Caco-2 (cell line): Measurements from ENCODE around the gene LMO1. TPM values are rescaled to one million over a fixed set of nuclear protein-coding genes. Genes with fewer than 3 reads are reported as not detected.

Experiments
- BruUV-seq: library from RNA; stranded (reverse); fragments of 400-500 nt; replicated peaks from 2 replicates; lab custom pipeline; 2021; lab: Mats Ljungman, UMichigan
- CTCF ChIA-PET: fragments of 300-600 bp; sonication (Branson Sonifier 250); formaldehyde crosslinking; loops from one replicate; lab custom pipeline; 2022; ENCODE audit warnings: antibody characterized with exemption; lab: Charles Lee
- POLR2A ChIA-PET: fragments of 300-600 bp; sonication (Branson Sonifier 250); formaldehyde crosslinking; loops from one replicate; lab custom pipeline; 2022; ENCODE audit warnings: antibody characterized with exemption; lab: Charles Lee
- DNase-seq, 2 experiments: peaks; one replicate each; pipeline versions ENCODE4 v3.0.0 to v3.0.0-alpha.2; 2020 to 2022
- H3K27me3 ChIP-seq: replicated peaks from 2 replicates; pipeline ENCODE4 v1.6.0; 2011; ENCODE audit warnings: low read length; ENCODE audit not compliant: control insufficient read depth, insufficient read depth
- H3K36me3 ChIP-seq: 2 replicates; pipeline ENCODE4 v1.5.1; 2011; ENCODE audit warnings: low read length; ENCODE audit not compliant: control insufficient read depth, insufficient read depth
- H3K4me1 ChIP-seq: fragments of 250-450 bp; sonication (Bioruptor Pico); 2 replicates; pipeline ENCODE4 v1.5.1; 2020; ENCODE audit warnings: mild to moderate bottlenecking
- H3K4me3 ChIP-seq: 2 replicates; pipeline ENCODE4 v1.5.1; 2011; ENCODE audit warnings: low read depth, mild to moderate bottlenecking, control low read depth, low read length
- H3K9me3 ChIP-seq: fragments of 250-450 bp; sonication (Bioruptor Pico); 2 replicates; pipeline ENCODE4 v1.5.1; 2020; ENCODE audit warnings: mild to moderate bottlenecking, moderate library complexity
- H3K27ac Mint-ChIP-seq: one replicate; pipeline ENCODE4 v1.8.0; 2022; ENCODE audit warnings: mixed read lengths; ENCODE audit not compliant: unreplicated experiment
- H3K27me3 Mint-ChIP-seq: one replicate; pipeline ENCODE4 v1.8.0; 2022; ENCODE audit warnings: mixed read lengths; ENCODE audit not compliant: insufficient read depth, unreplicated experiment
- H3K36me3 Mint-ChIP-seq: one replicate; pipeline ENCODE4 v1.8.0; 2022; ENCODE audit warnings: mild to moderate bottlenecking, mixed read lengths; ENCODE audit not compliant: insufficient read depth, unreplicated experiment
- H3K4me1 Mint-ChIP-seq: one replicate; pipeline ENCODE4 v1.8.0; 2022; ENCODE audit warnings: low read depth, mixed read lengths; ENCODE audit not compliant: unreplicated experiment
- H3K4me3 Mint-ChIP-seq: one replicate; pipeline ENCODE4 v1.8.0; 2022; ENCODE audit warnings: mild to moderate bottlenecking, moderate library complexity, mixed read lengths; ENCODE audit not compliant: unreplicated experiment
- H3K9me3 Mint-ChIP-seq: one replicate; pipeline ENCODE4 v1.8.0; 2022; ENCODE audit warnings: mixed read lengths; ENCODE audit not compliant: unreplicated experiment
- intact Hi-C: fragments of 100-400 bp; cut with micrococcal nuclease; formaldehyde crosslinking; loops from one replicate; pipeline ENCODE4 v1.10.0; 2022; ENCODE audit not compliant: unreplicated experiment
- total RNA-seq: library from RNA; stranded (reverse); gene quantifications from 2 replicates; pipeline ENCODE4 v1.2.3, GENCODE V29; 2022
- TF ChIP-seq, protein P1 (sequence below), 2 experiments: fragments of 200-600 bp in 1 of 2; IDR thresholded peaks; 1 replicate in 1 of 2; 2 replicates in 1 of 2; pipeline versions ENCODE4 v1.5.1 to v1.8.0; 2011 to 2022; ENCODE audit warnings: antibody characterized with exemption in 1 of 2, control low read depth in 1 of 2, inconsistent platforms in 1 of 2, low read depth in 1 of 2, low read length in 1 of 2, mild to moderate bottlenecking in 1 of 2, moderate library complexity in 1 of 2; ENCODE audit not compliant: insufficient read depth in 1 of 2, severe bottlenecking in 1 of 2, unreplicated experiment in 1 of 2

The LMO1 gene
- total RNA-seq, 1 experiment from 2014 or later, result not detected

GRCh38 chr11:8230921-8231847 is 32.5 kb downstream of the LMO1 start:
- Mint-ChIP-seq H3K36me3 (no peaks in the 10 kb centered on the region), H3K4me3 (no peak overlapping the region), H3K9me3 (no peaks in the 10 kb centered on the region), H3K27ac (no peak overlapping the region), H3K4me1 (no peaks in the 10 kb centered on the region), H3K27me3 (no peaks in the 10 kb centered on the region)
- DNase-seq, result no peak
- Histone ChIP-seq H3K4me1 (no peaks in the 10 kb centered on the region), H3K36me3 (no peaks in the 10 kb centered on the region), H3K27me3 (no peaks in the 10 kb centered on the region; the same call in 1 of the 2 replicates), H3K9me3 (no peaks in the 10 kb centered on the region), H3K4me3 (no peak overlapping the region)
- ChIA-PET CTCF (interaction anchor here (1.1 kb wide), 1 partner anchor 33 kb away, joined by 4 read pairs; the partner anchor contains the start of gene LMO1), POLR2A (no interaction called here)
- BruUV-seq, result no TSS peak
- intact Hi-C loops, result no loop called here
- TF ChIP-seq, protein P1, sequence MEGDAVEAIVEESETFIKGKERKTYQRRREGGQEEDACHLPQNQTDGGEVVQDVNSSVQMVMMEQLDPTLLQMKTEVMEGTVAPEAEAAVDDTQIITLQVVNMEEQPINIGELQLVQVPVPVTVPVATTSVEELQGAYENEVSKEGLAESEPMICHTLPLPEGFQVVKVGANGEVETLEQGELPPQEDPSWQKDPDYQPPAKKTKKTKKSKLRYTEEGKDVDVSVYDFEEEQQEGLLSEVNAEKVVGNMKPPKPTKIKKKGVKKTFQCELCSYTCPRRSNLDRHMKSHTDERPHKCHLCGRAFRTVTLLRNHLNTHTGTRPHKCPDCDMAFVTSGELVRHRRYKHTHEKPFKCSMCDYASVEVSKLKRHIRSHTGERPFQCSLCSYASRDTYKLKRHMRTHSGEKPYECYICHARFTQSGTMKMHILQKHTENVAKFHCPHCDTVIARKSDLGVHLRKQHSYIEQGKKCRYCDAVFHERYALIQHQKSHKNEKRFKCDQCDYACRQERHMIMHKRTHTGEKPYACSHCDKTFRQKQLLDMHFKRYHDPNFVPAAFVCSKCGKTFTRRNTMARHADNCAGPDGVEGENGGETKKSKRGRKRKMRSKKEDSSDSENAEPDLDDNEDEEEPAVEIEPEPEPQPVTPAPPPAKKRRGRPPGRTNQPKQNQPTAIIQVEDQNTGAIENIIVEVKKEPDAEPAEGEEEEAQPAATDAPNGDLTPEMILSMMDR (IDR thresholded peaks at IDR 0.05; ENCODE audit: insufficient read depth in 1 of 2, low read depth in 1 of 2, low read length in 1 of 2, severe bottlenecking in 1 of 2, unreplicated experiment in 1 of 2), result no peak

GRCh38 chr11:8230178-8230859 is 33.4 kb downstream of the LMO1 start:
- no peaks in the 10 kb centered on the region for H3K27me3 ChIP-seq
- H3K36me3 ChIP-seq, result no peaks in the 10 kb centered on the region
- no peaks in the 10 kb centered on the region for H3K27me3 Mint-ChIP-seq
- no peaks in the 10 kb centered on the region for H3K36me3 Mint-ChIP-seq
- no peak for DNase-seq
- ChIA-PET CTCF (interaction anchor here (0.7 to 1.1 kb wide), 2 partner anchors 33 to 336 kb away, joined by 3 to 4 read pairs; partner anchors contain the start of gene LMO1), POLR2A (no interaction called here)
- H3K27ac Mint-ChIP-seq, result no peak overlapping the region
- H3K9me3 ChIP-seq, result no peaks in the 10 kb centered on the region
- BruUV-seq, result no TSS peak
- H3K4me1 ChIP-seq, result no peaks in the 10 kb centered on the region
- no peak overlapping the region for H3K4me3 ChIP-seq
- no peaks in the 10 kb centered on the region for H3K4me1 Mint-ChIP-seq
- no peak overlapping the region for H3K4me3 Mint-ChIP-seq
- TF ChIP-seq, protein P1 (IDR thresholded peaks at IDR 0.05; ENCODE audit: insufficient read depth in 1 of 2, low read depth in 1 of 2, low read length in 1 of 2, severe bottlenecking in 1 of 2, unreplicated experiment in 1 of 2), result no peak
- intact Hi-C loops, result no loop called here
- H3K9me3 Mint-ChIP-seq, result no peaks in the 10 kb centered on the region
